Liver (tissue), 9 donors: ENCODE measurements around the gene APOBEC3H. TPM values are rescaled to one million over a fixed set of nuclear protein-coding genes. Genes with fewer than 3 reads are reported as not detected.

Experiments
- DNase-seq: peaks from one replicate; pipeline ENCODE4 v3.0.0-alpha.2; 2017; ENCODE audit warnings: low spot score
- H3K27ac ChIP-seq, 2 donors: one replicate each; pipeline ENCODE4 v1.7.0; 2013; ENCODE audit warnings: inconsistent platforms in 2 of 2, low read length in 2 of 2, control low read depth in 1 of 2, low read depth in 1 of 2, mild to moderate bottlenecking in 1 of 2
- H3K27me3 ChIP-seq, 4 donors: one replicate each; pipeline versions ENCODE4 v1.6.1 to v1.7.0; 2013; ENCODE audit warnings: low read length in 3 of 4, inconsistent platforms in 1 of 4, mild to moderate bottlenecking in 1 of 4, moderate library complexity in 1 of 4; ENCODE audit not compliant: control insufficient read depth in 4 of 4, insufficient read depth in 4 of 4
- H3K36me3 ChIP-seq, 4 donors: one replicate each; pipeline versions ENCODE4 v1.6.1 to v1.7.0; 2013; ENCODE audit warnings: low read length in 3 of 4, mild to moderate bottlenecking in 3 of 4, low read depth in 1 of 4, moderate library complexity in 1 of 4; ENCODE audit not compliant: control insufficient read depth in 4 of 4, insufficient read depth in 3 of 4
- H3K4me1 ChIP-seq, 4 donors: one replicate each; pipeline versions ENCODE4 v1.6.1 to v1.7.0; 2013; ENCODE audit warnings: low read length in 3 of 4, mild to moderate bottlenecking in 3 of 4, moderate library complexity in 1 of 4; ENCODE audit not compliant: control insufficient read depth in 4 of 4, insufficient read depth in 4 of 4
- H3K4me3 ChIP-seq, 3 donors: one replicate each; pipeline versions ENCODE4 v1.6.1 to v1.7.0; 2013; ENCODE audit warnings: low read length in 3 of 3, control low read depth in 1 of 3, low read depth in 1 of 3, mild to moderate bottlenecking in 1 of 3
- H3K9ac ChIP-seq, 2 donors: one replicate each; pipeline ENCODE4 v1.7.0; 2013; ENCODE audit warnings: low read length in 2 of 2, mild to moderate bottlenecking in 2 of 2, moderate library complexity in 2 of 2, control low read depth in 1 of 2, low read depth in 1 of 2
- H3K9me3 ChIP-seq, 4 donors: one replicate each; pipeline versions ENCODE4 v1.6.1 to v1.7.0; 2013; ENCODE audit warnings: low read length in 3 of 4; ENCODE audit not compliant: control insufficient read depth in 4 of 4
- EGR1 ChIP-seq, 2 donors: IDR thresholded peaks; 2 replicates each; pipeline ENCODE4 v1.6.1; 2016 to 2018; ENCODE audit warnings: antibody characterized with exemption in 2 of 2, low read depth in 2 of 2
- FOXA1 ChIP-seq: IDR thresholded peaks from 2 replicates; pipeline ENCODE4 v1.6.1; 2016; ENCODE audit warnings: antibody characterized with exemption
- FOXA2 ChIP-seq: IDR thresholded peaks from 2 replicates; pipeline ENCODE4 v1.6.1; 2016; ENCODE audit warnings: antibody characterized with exemption
- GABPA ChIP-seq, 2 donors: IDR thresholded peaks in 1 of 2; conservative IDR thresholded peaks in 1 of 2; 2 replicates each; pipeline ENCODE4 v1.6.1; 2016; ENCODE audit warnings: antibody characterized with exemption in 2 of 2, mild to moderate bottlenecking in 1 of 2, moderate library complexity in 1 of 2
- HNF4A ChIP-seq, 2 donors: conservative IDR thresholded peaks; 2 replicates each; pipeline ENCODE4 v1.6.1; 2016; ENCODE audit warnings: antibody characterized with exemption in 2 of 2, mild to moderate bottlenecking in 2 of 2
- HNF4G ChIP-seq: IDR thresholded peaks from 2 replicates; pipeline ENCODE4 v1.6.1; 2016; ENCODE audit warnings: antibody characterized with exemption
- JUND ChIP-seq, 2 donors: IDR thresholded peaks; 2 replicates each; pipeline ENCODE4 v1.6.1; 2016; ENCODE audit warnings: antibody characterized with exemption in 2 of 2
- NR2F2 ChIP-seq: IDR thresholded peaks from 2 replicates; pipeline ENCODE4 v1.6.1; 2016; ENCODE audit warnings: antibody characterized with exemption
- RAD21 ChIP-seq, 2 donors: IDR thresholded peaks; 2 replicates each; pipeline ENCODE4 v1.6.1; 2016; ENCODE audit warnings: antibody characterized with exemption in 2 of 2, mild to moderate bottlenecking in 2 of 2
- RXRA ChIP-seq, 2 donors: IDR thresholded peaks; 2 replicates each; pipeline ENCODE4 v1.6.1; 2017 to 2018; ENCODE audit warnings: antibody characterized with exemption in 2 of 2, mild to moderate bottlenecking in 1 of 2
- SP1 ChIP-seq: IDR thresholded peaks from 2 replicates; pipeline ENCODE4 v1.6.1; 2018; ENCODE audit warnings: antibody characterized with exemption, mild to moderate bottlenecking
- TAF1 ChIP-seq: conservative IDR thresholded peaks from 2 replicates; pipeline ENCODE4 v1.6.1; 2016; ENCODE audit warnings: antibody characterized with exemption, mild to moderate bottlenecking
- YY1 ChIP-seq: IDR thresholded peaks from 2 replicates; pipeline ENCODE4 v1.6.1; 2016; ENCODE audit warnings: antibody characterized with exemption, mild to moderate bottlenecking
- ZBTB33 ChIP-seq: IDR thresholded peaks from 2 replicates; pipeline ENCODE4 v1.6.1; 2016; ENCODE audit warnings: antibody characterized with exemption
- WGBS: extraction: QIAGEN DNeasy Blood & Tissue Kit; methylation state at CpG from one replicate; pipeline ENCODE4 v1.1.7; 2013; 5-methylcytosine and 5-hydroxymethylcytosine counted together
- polyA plus RNA-seq, 2 donors: library from polyadenylated mRNA; stranded (reverse) in 1 of 2; unstranded in 1 of 2; fragments of 200-250 nt in 1 of 2; fragments of >200 nt in 1 of 2; fragmentation: Nextera tagmentation in 1 of 2; extraction: Ambion mirVana in 1 of 2; gene quantifications; one replicate each; pipeline versions ENCODE4 v1.2.1 to v1.2.3, GENCODE V29; 2013 to 2015
- total RNA-seq, 2 donors: library from RNA; depleted of rRNA; stranded (reverse); fragments of >200 nt; gene quantifications; one replicate each; pipeline ENCODE4 v1.2.3, GENCODE V29; 2014
- TF ChIP-seq, protein P1 (sequence below): IDR thresholded peaks from 2 replicates; pipeline ENCODE4 v1.6.1; 2016; ENCODE audit warnings: antibody characterized with exemption
- TF ChIP-seq, protein P2 (sequence below): IDR thresholded peaks from 2 replicates; pipeline ENCODE4 v1.6.1; 2016; ENCODE audit warnings: antibody characterized with exemption
- donor health status: healthy.
- donor health status: healthy.
- donor health status: healthy.
- donor health status: healthy.
- donor health status: healthy.

The APOBEC3H gene
- total and polyA plus RNA-seq, 4 donors, result 0.25 TPM; not detected in 3

DNA sequence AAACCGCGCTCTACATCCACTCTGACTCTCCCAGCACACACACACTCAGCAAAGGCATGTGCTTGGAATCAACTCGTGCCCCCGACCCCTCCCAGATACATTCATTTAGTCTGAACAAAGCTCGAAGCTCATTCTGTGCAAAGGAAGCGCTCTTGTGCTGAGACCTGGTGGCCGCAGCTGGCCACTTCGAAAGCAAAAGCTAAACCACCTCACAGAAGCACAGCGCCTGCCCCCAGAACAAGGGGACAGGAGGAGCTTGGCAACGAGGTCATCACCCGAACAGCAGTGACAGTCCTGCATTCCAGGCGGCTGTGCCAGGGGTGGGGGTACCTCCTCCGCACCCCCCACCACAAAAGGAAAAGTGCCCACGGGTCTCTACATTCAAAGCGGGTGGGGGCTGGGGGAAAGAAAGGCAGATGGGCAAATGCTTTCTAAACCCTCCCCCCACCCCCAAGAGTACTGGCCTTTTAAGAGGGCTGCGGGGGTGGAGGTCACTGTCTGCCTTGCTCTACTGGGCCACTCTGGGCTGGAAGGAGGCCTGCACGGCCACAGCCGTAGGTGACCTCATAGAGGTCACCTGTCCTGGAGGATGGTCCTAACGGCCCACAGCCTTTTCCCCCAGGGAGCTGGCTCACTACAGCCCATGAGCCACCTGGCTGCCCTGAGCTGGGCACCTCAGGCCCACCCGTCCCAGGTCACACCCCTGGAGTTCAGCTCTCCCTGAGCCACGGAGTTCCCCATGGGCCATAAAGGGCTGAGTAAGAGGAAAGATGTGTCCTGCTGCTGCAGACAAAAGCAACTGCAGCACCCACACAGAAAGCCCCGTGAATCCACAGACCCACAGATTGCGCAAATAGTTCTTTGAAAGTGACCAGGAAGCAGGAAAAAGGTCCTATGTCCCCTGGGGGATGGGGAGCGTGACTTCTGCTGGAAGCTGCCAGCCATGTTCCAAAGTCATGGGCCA is 34.1 kb downstream of the APOBEC3H start:
- H3K36me3 ChIP-seq, result peaks cover 0 to 3% (median 1%) of the 10 kb centered on the region in 4 donors
- peaks cover 0 to 6% (median 0%) of the 10 kb centered on the region in 4 donors for H3K4me1 ChIP-seq
- H3K27ac ChIP-seq, result no peak overlapping the region
- peak; percentile 9 for TF ChIP-seq SP1
- TF ChIP-seq HNF4A (conservative IDR thresholded peaks at IDR 0.05), result no peak
- no peak for TF ChIP-seq RAD21 (IDR thresholded peaks at IDR 0.05)
- peak in 1 of 2 donors; percentile 70 for TF ChIP-seq EGR1 (IDR thresholded peaks at IDR 0.05; ENCODE audit: low read depth in 2 of 2)
- H3K27me3 ChIP-seq, result no peaks in the 10 kb centered on the region
- no peak overlapping the region for H3K9ac ChIP-seq
- DNase-seq, result no peak
- WGBS, result 64% methylated on average over 24 of the region's 24 CpGs
- no peak overlapping the region for H3K4me3 ChIP-seq
- H3K9me3 ChIP-seq, result no peaks in the 10 kb centered on the region

GRCh38 chr22:39132281-39132680 is 35.2 kb downstream of the APOBEC3H start:
- TF ChIP-seq, protein P1, sequence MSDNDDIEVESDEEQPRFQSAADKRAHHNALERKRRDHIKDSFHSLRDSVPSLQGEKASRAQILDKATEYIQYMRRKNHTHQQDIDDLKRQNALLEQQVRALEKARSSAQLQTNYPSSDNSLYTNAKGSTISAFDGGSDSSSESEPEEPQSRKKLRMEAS, result no peak
- TF ChIP-seq, protein P2, sequence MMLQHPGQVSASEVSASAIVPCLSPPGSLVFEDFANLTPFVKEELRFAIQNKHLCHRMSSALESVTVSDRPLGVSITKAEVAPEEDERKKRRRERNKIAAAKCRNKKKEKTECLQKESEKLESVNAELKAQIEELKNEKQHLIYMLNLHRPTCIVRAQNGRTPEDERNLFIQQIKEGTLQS, result no peak
- TF ChIP-seq ZBTB33 (no peak), EGR1 (IDR thresholded peaks at IDR 0.05; ENCODE audit: low read depth in 2 of 2) (no peak), HNF4A (conservative IDR thresholded peaks at IDR 0.05) (no peak), HNF4G (no peak), NR2F2 (no peak)
- WGBS, result 95% methylated on average over 6 of the region's 6 CpGs
- Histone ChIP-seq H3K36me3 (peaks cover 0 to 3% (median 1%) of the 10 kb centered on the region in 4 donors), H3K4me3 (no peak overlapping the region), H3K9ac (no peak overlapping the region), H3K9me3 (no peaks in the 10 kb centered on the region), H3K27me3 (no peaks in the 10 kb centered on the region), H3K4me1 (peaks cover 0 to 6% (median 0%) of the 10 kb centered on the region in 4 donors), H3K27ac (no peak overlapping the region)
- DNase-seq, result no peak

DNA sequence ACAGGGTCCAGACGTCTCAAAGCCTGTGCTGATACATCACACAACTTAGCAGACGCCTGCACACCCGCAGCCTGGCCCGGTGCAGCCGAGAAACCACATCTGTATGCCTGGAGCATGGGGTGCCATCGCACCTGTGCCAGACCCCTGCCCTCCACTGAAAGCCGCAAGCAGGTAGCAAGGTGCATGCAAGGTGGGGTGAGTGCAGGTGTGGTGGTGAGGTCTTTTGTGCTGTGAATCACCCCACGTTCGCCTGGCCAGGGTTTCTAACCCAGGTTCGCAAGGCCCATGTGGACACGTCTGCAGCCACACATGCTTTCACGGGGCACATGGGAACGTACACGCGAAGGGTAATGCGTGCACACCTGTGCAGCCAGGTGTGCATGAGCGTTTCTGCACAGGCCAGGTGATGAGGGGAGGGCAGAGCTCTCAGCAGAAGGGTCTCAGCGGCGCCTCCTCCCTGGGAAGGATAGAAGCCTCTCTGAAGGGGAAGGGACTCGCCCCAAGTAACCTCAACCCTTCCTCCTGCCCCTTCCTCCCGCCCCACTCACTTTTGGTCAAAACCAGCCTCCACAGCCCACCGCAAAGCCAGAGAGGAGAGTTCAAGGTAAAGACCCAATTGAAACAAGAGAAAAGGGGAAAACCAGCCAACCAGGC is 36.0 kb downstream of the APOBEC3H start:
- Histone ChIP-seq H3K27ac (no peak overlapping the region), H3K4me3 (no peak overlapping the region), H3K27me3 (no peaks in the 10 kb centered on the region), H3K4me1 (peaks cover 0 to 6% (median 0%) of the 10 kb centered on the region in 4 donors), H3K9me3 (no peaks in the 10 kb centered on the region), H3K9ac (no peak overlapping the region), H3K36me3 (peaks cover 0 to 3% (median 1%) of the 10 kb centered on the region in 4 donors)
- WGBS, result 95% methylated on average over 22 of the region's 22 CpGs
- TF ChIP-seq HNF4G (no peak), FOXA2 (no peak), NR2F2 (no peak), FOXA1 (no peak), EGR1 (IDR thresholded peaks at IDR 0.05; ENCODE audit: low read depth in 2 of 2) (no peak), RXRA (IDR thresholded peaks at IDR 0.05) (no peak), JUND (IDR thresholded peaks at IDR 0.05) (no peak), RAD21 (IDR thresholded peaks at IDR 0.05) (no peak), GABPA (IDR thresholded peaks at IDR 0.05 in 1 of 2, conservative IDR thresholded peaks at IDR 0.05 in 1 of 2) (no peak), TAF1 (no peak), YY1 (no peak), ZBTB33 (no peak)
- TF ChIP-seq, protein P1, result no peak
- DNase-seq, result no peak
